Effector memory CD4-positive, alpha-beta T cell (primary cell): ENCODE results near the gene PPP1R14B.

ENCODE experiments used
- DNase-seq, 3 donors: peaks; one replicate each; pipeline ENCODE4 v3.0.0-alpha.2; 2020
- H3K27ac ChIP-seq: 2 replicates; pipeline ENCODE4 v1.7.0; 2013; ENCODE audit warnings: mild to moderate bottlenecking, low read length, moderate library complexity; ENCODE audit not compliant: insufficient read depth, poor library complexity, severe bottlenecking
- H3K27me3 ChIP-seq: replicated peaks from 2 replicates; pipeline ENCODE4 v1.7.0; 2013; ENCODE audit warnings: mild to moderate bottlenecking, low read length; ENCODE audit not compliant: insufficient read depth, control insufficient read depth, poor library complexity, severe bottlenecking
- H3K36me3 ChIP-seq: 2 replicates; pipeline ENCODE4 v1.7.0; 2013; ENCODE audit warnings: mild to moderate bottlenecking, low read length, moderate library complexity; ENCODE audit not compliant: control insufficient read depth, insufficient read depth
- H3K4me1 ChIP-seq: 2 replicates; pipeline ENCODE4 v1.7.0; 2013; ENCODE audit warnings: low read length, mild to moderate bottlenecking; ENCODE audit not compliant: control insufficient read depth, insufficient read depth, poor library complexity, severe bottlenecking
- H3K4me3 ChIP-seq: 2 replicates; pipeline ENCODE4 v1.7.0; 2013; ENCODE audit warnings: low read length, low read depth, mild to moderate bottlenecking; ENCODE audit not compliant: insufficient read depth, poor library complexity, severe bottlenecking
- H3K9me3 ChIP-seq: 2 replicates; pipeline ENCODE4 v1.7.0; 2013; ENCODE audit warnings: mild to moderate bottlenecking, low read length, moderate library complexity; ENCODE audit not compliant: control insufficient read depth

The PPP1R14B gene

GRCh38 chr11:64223001-64223651 lies 23.6 kb downstream of the PPP1R14B start:
- no peaks in the 10 kb centered on the region for H3K27me3 ChIP-seq
- DNase-seq: no peak
- H3K9me3 ChIP-seq: no peaks in the 10 kb centered on the region
- H3K4me1 ChIP-seq: peaks cover 26% of the 10 kb centered on the region
- H3K4me3 ChIP-seq: no peak overlapping the region
- peaks cover 44% of the 10 kb centered on the region for H3K36me3 ChIP-seq
- no peak overlapping the region for H3K27ac ChIP-seq

- no peak for DNase-seq
Measured at GRCh38 chr11:64222651-64223000, 24.1 kb downstream of the PPP1R14B start.

GRCh38 chr11:64220798-64221197 lies 25.9 kb downstream of the PPP1R14B start:
- no peaks in the 10 kb centered on the region for H3K27me3 ChIP-seq
- H3K9me3 ChIP-seq: no peaks in the 10 kb centered on the region
- no peak for DNase-seq
- H3K4me3 ChIP-seq: no peak overlapping the region
- peaks cover 9% of the 10 kb centered on the region for H3K4me1 ChIP-seq
- H3K27ac ChIP-seq: no peak overlapping the region
- peaks cover 47% of the 10 kb centered on the region for H3K36me3 ChIP-seq

More at GRCh38 chr11:64222651-64223000, 24.1 kb downstream of the PPP1R14B start:
- H3K9me3 ChIP-seq: no peaks in the 10 kb centered on the region
- H3K4me1 ChIP-seq: peaks cover 26% of the 10 kb centered on the region
- no peak overlapping the region for H3K4me3 ChIP-seq
- H3K27ac ChIP-seq: no peak overlapping the region
- no peaks in the 10 kb centered on the region for H3K27me3 ChIP-seq
- peaks cover 45% of the 10 kb centered on the region for H3K36me3 ChIP-seq

GRCh38 chr11:64220271-64220670 lies 26.5 kb downstream of the PPP1R14B start:
- DNase-seq: no peak
- Histone ChIP-seq H3K9me3 (no peaks in the 10 kb centered on the region), H3K27me3 (no peaks in the 10 kb centered on the region), H3K4me1 (peaks cover 4% of the 10 kb centered on the region), H3K36me3 (peaks cover 50% of the 10 kb centered on the region), H3K27ac (no peak overlapping the region), H3K4me3 (no peak overlapping the region)

DNA sequence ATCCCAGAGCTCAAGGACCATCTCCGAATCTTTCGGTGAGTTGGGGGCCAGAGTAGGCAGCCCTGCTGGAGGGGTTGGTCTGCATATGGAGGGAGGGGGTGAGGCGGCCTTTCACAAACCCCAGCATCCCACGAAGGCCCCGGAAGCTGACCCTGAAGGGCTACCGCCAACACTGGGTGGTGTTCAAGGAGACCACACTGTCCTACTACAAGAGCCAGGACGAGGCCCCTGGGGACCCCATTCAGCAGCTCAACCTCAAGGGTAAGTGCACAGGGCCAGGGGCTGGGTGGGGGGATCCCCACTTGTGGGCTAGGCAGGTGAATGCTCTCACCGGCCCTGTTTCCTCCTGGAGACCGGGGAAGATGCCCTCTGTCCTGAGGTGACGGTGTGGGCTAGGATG lies 27.0 kb downstream of the PPP1R14B start:
- Histone ChIP-seq H3K4me1 (no peaks in the 10 kb centered on the region), H3K27me3 (no peaks in the 10 kb centered on the region), H3K4me3 (no peak overlapping the region), H3K36me3 (peaks cover 50% of the 10 kb centered on the region), H3K9me3 (no peaks in the 10 kb centered on the region), H3K27ac (no peak overlapping the region)
- DNase-seq: no peak

- H3K9me3 ChIP-seq: no peaks in the 10 kb centered on the region
- no peak overlapping the region for H3K4me3 ChIP-seq
- DNase-seq: no peak
- no peaks in the 10 kb centered on the region for H3K4me1 ChIP-seq
- no peaks in the 10 kb centered on the region for H3K27me3 ChIP-seq
- H3K27ac ChIP-seq: no peak overlapping the region
- peaks cover 50% of the 10 kb centered on the region for H3K36me3 ChIP-seq
Measured at GRCh38 chr11:64219354-64219684, 27.4 kb downstream of the PPP1R14B start.

DNA sequence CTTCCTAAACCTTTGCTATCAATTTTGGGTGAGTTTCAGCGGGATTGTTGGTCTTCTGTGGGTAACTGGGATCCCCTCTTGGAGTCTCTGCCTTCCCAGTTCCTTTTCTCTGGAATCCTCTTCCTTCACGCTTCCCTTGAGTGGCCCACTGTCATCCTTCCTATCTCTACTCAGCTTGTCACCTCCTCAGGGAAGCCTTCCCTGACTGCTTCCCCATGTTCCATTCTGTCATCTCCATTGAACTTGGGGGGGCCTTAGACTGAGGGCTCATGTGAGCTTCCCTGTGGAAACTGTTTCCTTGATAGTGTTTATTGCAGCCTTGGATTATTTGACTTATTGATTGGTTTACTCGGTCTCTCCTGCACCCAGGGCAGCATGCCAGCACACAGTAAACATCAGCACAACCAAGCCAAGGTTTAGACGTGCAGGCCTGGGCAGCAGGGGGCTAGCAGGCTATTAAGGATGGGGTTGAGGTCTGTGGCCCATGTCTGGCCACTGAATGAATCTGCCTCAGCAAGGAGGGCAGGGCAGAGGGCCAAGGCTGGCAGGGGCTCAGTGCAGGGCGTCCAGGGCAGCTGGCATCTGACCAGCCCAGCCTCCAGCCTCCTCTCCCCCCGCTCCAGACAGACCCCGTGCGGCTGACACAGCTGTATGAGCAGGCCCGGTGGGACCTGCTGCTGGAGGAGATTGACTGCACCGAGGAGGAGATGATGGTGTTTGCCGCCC lies 28.0 kb downstream of the PPP1R14B start:
- Histone ChIP-seq H3K27ac (peak overlapping the region; percentile 21), H3K4me1 (no peaks in the 10 kb centered on the region), H3K36me3 (peaks cover 50% of the 10 kb centered on the region), H3K9me3 (no peaks in the 10 kb centered on the region), H3K27me3 (no peaks in the 10 kb centered on the region), H3K4me3 (no peak overlapping the region)
- no peak for DNase-seq

DNA sequence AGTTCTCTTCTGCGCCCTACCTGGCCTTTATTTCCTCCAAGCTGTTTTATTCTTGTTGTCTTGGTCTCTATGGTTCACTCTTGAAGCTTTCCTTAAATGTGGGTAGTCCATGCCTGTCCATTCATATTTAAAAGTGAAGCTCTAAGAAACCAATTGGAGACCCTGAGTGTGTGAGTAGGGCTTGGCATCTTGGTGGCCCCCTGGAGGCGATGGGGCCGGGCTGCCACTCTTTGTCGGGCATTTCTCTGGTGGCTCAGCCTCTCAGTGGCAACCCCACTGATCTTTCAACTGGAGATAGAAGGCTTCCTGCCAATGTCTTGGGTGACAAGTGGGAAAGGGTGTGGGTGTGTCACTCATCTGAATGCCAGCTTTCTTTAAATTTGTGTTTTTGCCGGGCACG lies 29.9 kb downstream of the PPP1R14B start:
- Histone ChIP-seq H3K4me1 (no peaks in the 10 kb centered on the region), H3K36me3 (peaks cover 47% of the 10 kb centered on the region), H3K27ac (no peak overlapping the region), H3K27me3 (no peaks in the 10 kb centered on the region), H3K9me3 (no peaks in the 10 kb centered on the region), H3K4me3 (no peak overlapping the region)
- DNase-seq: no peak

- no peak overlapping the region for H3K27ac ChIP-seq
- H3K27me3 ChIP-seq: no peaks in the 10 kb centered on the region
- no peak for DNase-seq
- H3K9me3 ChIP-seq: no peaks in the 10 kb centered on the region
- no peak overlapping the region for H3K4me3 ChIP-seq
- peaks cover 25% of the 10 kb centered on the region for H3K4me1 ChIP-seq
- H3K36me3 ChIP-seq: peaks cover 37% of the 10 kb centered on the region
Measured at GRCh38 chr11:64211181-64211872, 35.4 kb downstream of the PPP1R14B start.
